Sigmoid colon (tissue), 7 donors: ENCODE measurements around the gene AMOTL2. TPM values are rescaled to one million over a fixed set of nuclear protein-coding genes. Genes with fewer than 3 reads are reported as not detected.

Experiments
- DNase-seq: peaks from one replicate; pipeline ENCODE4 v3.0.0-alpha.2; 2019
- H3K27ac ChIP-seq, 4 donors: fragments of 200-600 bp; sonication (generic); one replicate each; pipeline ENCODE4 v1.5.1; 2016 to 2019; ENCODE audit warnings: mild to moderate bottlenecking in 1 of 4
- H3K27me3 ChIP-seq, 3 donors: fragments of 200-600 bp; sonication (generic); one replicate each; pipeline ENCODE4 v1.5.1; 2019; ENCODE audit warnings: mild to moderate bottlenecking in 1 of 3
- H3K36me3 ChIP-seq, 4 donors: fragments of 200-600 bp; sonication (generic); one replicate each; pipeline ENCODE4 v1.5.1; 2016 to 2019
- H3K4me1 ChIP-seq, 4 donors: fragments of 200-600 bp; sonication (generic); one replicate each; pipeline ENCODE4 v1.5.1; 2017 to 2019
- H3K4me3 ChIP-seq, 4 donors: fragments of 200-600 bp; sonication (generic); one replicate each; pipeline ENCODE4 v1.5.1; 2017 to 2019; ENCODE audit warnings: mild to moderate bottlenecking in 2 of 4, moderate library complexity in 1 of 4
- H3K9me3 ChIP-seq, 4 donors: fragments of 200-600 bp in 3 of 4; sonication (generic) in 3 of 4; one replicate each; pipeline versions ENCODE4 v1.5.1 to v1.6.1; 2013 to 2019
- CTCF ChIP-seq, 4 experiments: fragments of 450-650 bp in 3 of 4; fragments of 200-600 bp in 1 of 4; IDR thresholded peaks; one replicate each; pipeline ENCODE4 v1.5.1; 2016 to 2019; ENCODE audit warnings: antibody characterized with exemption in 4 of 4, mild to moderate bottlenecking in 3 of 4, moderate library complexity in 2 of 4
- EP300 ChIP-seq, 4 donors: sonication (generic); formaldehyde crosslinking; IDR thresholded peaks; one replicate each; pipeline ENCODE4 v1.6.1; 2017; ENCODE audit warnings: antibody characterized with exemption in 4 of 4
- POLR2A ChIP-seq, 2 donors: fragments of 450-650 bp; IDR thresholded peaks; one replicate each; pipeline ENCODE4 v1.6.1; 2016; ENCODE audit warnings: antibody characterized with exemption in 2 of 2, mild to moderate bottlenecking in 2 of 2, moderate library complexity in 2 of 2
- POLR2AphosphoS5 ChIP-seq, 4 donors: sonication (generic); formaldehyde crosslinking; IDR thresholded peaks; one replicate each; pipeline ENCODE4 v1.6.1; 2017; ENCODE audit warnings: antibody characterized with exemption in 4 of 4
- WGBS, 2 donors: extraction: QIAGEN DNeasy Blood & Tissue Kit; methylation state at CpG; one replicate each; pipeline ENCODE4 v1.1.7; 2013; 5-methylcytosine and 5-hydroxymethylcytosine counted together
- intact Hi-C: fragments of 100-400 bp; cut with DNase I; formaldehyde crosslinking; loops from one replicate; pipeline ENCODE4 v1.15.1; 2023
- polyA plus RNA-seq, 3 donors: library from polyadenylated mRNA; stranded (reverse); fragments of 200-250 nt; gene quantifications; one replicate each; pipeline ENCODE4 v1.2.3, GENCODE V29; 2013
- total RNA-seq, 4 donors: library from RNA; depleted of rRNA; stranded (reverse); fragments of >200 nt; gene quantifications; one replicate each; pipeline ENCODE4 v1.1.0, GENCODE V29; 2016
- donor health status: healthy with polysubstance abuse.
- donor health status: Bipolar disorder and iron deficiency.
- donor health status: healthy.

Gene AMOTL2
- total and polyA plus RNA-seq, 7 donors: 1.6 to 112 (median 43.5) TPM

- peak; percentile 70 for DNase-seq
- Histone ChIP-seq H3K4me1 (peaks cover 0 to 80% (median 69%) of the 10 kb centered on the region in 4 donors), H3K36me3 (no peaks in the 10 kb centered on the region), H3K9me3 (no peaks in the 10 kb centered on the region), H3K27me3 (no peaks in the 10 kb centered on the region), H3K4me3 (no peak overlapping the region), H3K27ac (peak overlapping the region; percentile 74 to 88 (median 81))
- 75 to 88% methylated on average over 10 of the region's 10 CpGs for WGBS, 2 donors
- TF ChIP-seq CTCF (IDR thresholded peaks at IDR 0.05) (peak in 2 of 4 experiments; percentile 8 to 29), POLR2A (IDR thresholded peaks at IDR 0.05) (no peak), POLR2AphosphoS5 (IDR thresholded peaks at IDR 0.05) (peak in 1 of 4 donors; percentile 11), EP300 (IDR thresholded peaks at IDR 0.05) (peak in 1 of 4 donors; percentile 23)
- intact Hi-C loops: no loop called here
Measured at GRCh38 chr3:134333522-134334181, 40.6 kb downstream of the AMOTL2 start.

DNA sequence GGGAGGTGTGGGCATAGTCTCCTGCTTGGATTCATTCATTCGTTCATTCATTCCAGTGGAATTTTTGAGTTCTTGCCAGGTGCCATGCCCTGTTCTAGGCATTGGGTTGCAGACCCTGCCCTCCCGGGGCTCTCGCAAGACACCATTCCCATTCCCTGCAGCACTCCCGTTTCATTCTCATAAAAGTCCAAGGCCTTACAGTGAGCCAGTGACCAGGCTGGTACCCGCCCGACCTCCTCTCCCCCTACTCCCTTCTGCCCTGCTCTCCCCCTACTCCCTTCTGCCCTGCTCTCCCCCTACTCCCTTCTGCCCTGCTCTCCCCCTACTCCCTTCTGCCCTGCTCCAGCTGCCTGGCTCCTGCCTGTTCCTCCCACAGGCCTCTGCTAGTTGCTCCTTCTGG, 41.9 kb downstream of the AMOTL2 start:
- H3K4me3 ChIP-seq: no peak overlapping the region
- peak overlapping the region; percentile 71 to 88 (median 81) for H3K27ac ChIP-seq
- peaks cover 0 to 93% (median 81%) of the 10 kb centered on the region in 4 donors for H3K4me1 ChIP-seq
- no peak for DNase-seq
- WGBS, 2 donors: 83 to 89% methylated on average over 6 of the region's 6 CpGs
- TF ChIP-seq CTCF (IDR thresholded peaks at IDR 0.05): no peak
- TF ChIP-seq POLR2AphosphoS5 (IDR thresholded peaks at IDR 0.05): no peak
- no peak for TF ChIP-seq POLR2A (IDR thresholded peaks at IDR 0.05)
- no peak for TF ChIP-seq EP300 (IDR thresholded peaks at IDR 0.05)
- H3K9me3 ChIP-seq: no peaks in the 10 kb centered on the region
- no peaks in the 10 kb centered on the region for H3K27me3 ChIP-seq
- intact Hi-C loops: no loop called here
- no peaks in the 10 kb centered on the region for H3K36me3 ChIP-seq

DNA sequence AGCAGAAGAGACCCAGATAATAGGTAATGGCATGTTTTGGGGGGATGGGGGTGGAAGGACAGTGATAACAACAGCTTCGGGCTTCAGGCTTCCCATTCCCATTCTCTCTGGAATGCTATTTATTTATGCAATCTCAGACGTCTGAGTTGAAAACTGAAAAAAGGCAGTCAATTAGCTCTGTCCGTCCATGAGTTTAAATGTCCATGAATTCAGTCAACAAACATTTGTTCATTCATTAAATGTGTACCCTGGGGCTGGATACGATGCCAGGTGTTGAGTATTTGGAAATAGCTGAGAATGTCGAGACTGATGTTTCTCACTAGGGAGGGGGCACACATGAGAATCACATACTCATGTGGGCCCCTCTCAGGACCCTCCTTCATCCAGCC, 42.4 kb downstream of the AMOTL2 start:
- Histone ChIP-seq H3K27me3 (no peaks in the 10 kb centered on the region), H3K4me1 (peaks cover 0 to 95% (median 83%) of the 10 kb centered on the region in 4 donors), H3K36me3 (no peaks in the 10 kb centered on the region), H3K4me3 (no peak overlapping the region), H3K9me3 (no peaks in the 10 kb centered on the region), H3K27ac (peak overlapping the region; percentile 71 to 88 (median 81))
- DNase-seq: no peak
- 74 to 78% methylated on average over 5 of the region's 5 CpGs for WGBS, 2 donors
- TF ChIP-seq POLR2AphosphoS5 (IDR thresholded peaks at IDR 0.05): no peak
- TF ChIP-seq EP300 (IDR thresholded peaks at IDR 0.05): no peak
- no peak for TF ChIP-seq CTCF (IDR thresholded peaks at IDR 0.05)
- no peak for TF ChIP-seq POLR2A (IDR thresholded peaks at IDR 0.05)
- intact Hi-C loops: no loop called here

DNA sequence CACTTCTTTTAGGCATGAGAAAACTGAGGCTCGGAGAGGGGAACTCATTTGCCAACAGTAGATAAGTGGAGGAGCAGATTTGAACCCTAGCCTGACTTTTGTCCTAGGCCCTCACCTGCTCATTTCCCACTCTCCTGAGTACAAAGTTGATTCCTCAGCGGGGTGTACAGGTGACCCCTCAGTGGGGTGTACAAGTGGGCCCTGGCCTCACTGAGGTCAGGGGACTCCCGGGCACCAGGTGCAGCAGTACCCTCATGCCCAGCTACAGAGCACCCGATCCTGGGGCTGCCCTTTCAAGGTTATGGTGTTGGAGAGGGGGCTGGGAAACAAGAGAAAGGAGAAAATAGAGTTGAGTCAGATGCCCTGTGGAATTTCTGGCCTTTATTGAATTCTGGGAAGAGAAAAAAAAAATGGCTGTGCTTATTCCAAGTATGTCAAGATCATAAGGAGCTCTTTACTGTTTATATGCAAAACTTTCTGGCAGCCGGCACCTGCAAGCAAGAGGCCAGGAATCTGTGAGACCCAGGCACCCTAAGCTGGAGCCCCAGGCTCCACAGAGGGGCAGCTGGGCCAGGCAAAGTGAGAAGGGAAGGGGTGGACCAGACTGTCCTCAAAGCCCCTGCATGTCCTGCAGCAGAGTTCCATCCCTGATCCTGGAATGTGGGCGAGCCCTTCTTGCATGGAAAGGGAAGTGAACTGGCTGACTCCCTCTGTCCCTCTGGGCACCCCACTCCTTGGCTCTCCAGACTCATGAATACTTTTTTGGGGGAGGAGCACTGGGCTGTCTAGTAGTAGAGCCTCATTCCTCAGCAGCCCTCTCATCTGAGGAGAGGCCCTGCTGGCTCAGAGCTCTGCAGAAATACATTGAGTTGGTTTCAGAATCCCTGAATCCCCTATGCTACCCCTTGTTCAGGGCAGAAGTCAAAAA, 43.1 kb downstream of the AMOTL2 start:
- Histone ChIP-seq H3K36me3 (no peaks in the 10 kb centered on the region), H3K27ac (peak overlapping the region; percentile 71 to 88 (median 81)), H3K27me3 (no peaks in the 10 kb centered on the region), H3K4me3 (no peak overlapping the region), H3K9me3 (no peaks in the 10 kb centered on the region), H3K4me1 (peaks cover 0 to 95% (median 86%) of the 10 kb centered on the region in 4 donors)
- intact Hi-C loops: no loop called here
- 79 to 86% methylated on average over 6 of the region's 6 CpGs for WGBS, 2 donors
- DNase-seq: peak; percentile 85
- TF ChIP-seq POLR2AphosphoS5 (IDR thresholded peaks at IDR 0.05) (peak in 2 of 4 donors; percentile 16), CTCF (IDR thresholded peaks at IDR 0.05) (no peak), POLR2A (IDR thresholded peaks at IDR 0.05) (no peak), EP300 (IDR thresholded peaks at IDR 0.05) (no peak)
